ENCODE measurements around the gene INTS3. TPM values are rescaled to one million over a fixed set of nuclear protein-coding genes. Genes with fewer than 3 reads are reported as not detected.

The INTS3 gene, protein sequence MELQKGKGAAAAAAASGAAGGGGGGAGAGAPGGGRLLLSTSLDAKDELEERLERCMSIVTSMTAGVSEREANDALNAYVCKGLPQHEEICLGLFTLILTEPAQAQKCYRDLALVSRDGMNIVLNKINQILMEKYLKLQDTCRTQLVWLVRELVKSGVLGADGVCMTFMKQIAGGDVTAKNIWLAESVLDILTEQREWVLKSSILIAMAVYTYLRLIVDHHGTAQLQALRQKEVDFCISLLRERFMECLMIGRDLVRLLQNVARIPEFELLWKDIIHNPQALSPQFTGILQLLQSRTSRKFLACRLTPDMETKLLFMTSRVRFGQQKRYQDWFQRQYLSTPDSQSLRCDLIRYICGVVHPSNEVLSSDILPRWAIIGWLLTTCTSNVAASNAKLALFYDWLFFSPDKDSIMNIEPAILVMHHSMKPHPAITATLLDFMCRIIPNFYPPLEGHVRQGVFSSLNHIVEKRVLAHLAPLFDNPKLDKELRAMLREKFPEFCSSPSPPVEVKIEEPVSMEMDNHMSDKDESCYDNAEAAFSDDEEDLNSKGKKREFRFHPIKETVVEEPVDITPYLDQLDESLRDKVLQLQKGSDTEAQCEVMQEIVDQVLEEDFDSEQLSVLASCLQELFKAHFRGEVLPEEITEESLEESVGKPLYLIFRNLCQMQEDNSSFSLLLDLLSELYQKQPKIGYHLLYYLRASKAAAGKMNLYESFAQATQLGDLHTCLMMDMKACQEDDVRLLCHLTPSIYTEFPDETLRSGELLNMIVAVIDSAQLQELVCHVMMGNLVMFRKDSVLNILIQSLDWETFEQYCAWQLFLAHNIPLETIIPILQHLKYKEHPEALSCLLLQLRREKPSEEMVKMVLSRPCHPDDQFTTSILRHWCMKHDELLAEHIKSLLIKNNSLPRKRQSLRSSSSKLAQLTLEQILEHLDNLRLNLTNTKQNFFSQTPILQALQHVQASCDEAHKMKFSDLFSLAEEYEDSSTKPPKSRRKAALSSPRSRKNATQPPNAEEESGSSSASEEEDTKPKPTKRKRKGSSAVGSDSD
- 17.0 to 22.0 TPM (median 20.2 TPM) in 5 replicates for total RNA-seq (2022; extraction: Qiagen RNA extraction)

DNA sequence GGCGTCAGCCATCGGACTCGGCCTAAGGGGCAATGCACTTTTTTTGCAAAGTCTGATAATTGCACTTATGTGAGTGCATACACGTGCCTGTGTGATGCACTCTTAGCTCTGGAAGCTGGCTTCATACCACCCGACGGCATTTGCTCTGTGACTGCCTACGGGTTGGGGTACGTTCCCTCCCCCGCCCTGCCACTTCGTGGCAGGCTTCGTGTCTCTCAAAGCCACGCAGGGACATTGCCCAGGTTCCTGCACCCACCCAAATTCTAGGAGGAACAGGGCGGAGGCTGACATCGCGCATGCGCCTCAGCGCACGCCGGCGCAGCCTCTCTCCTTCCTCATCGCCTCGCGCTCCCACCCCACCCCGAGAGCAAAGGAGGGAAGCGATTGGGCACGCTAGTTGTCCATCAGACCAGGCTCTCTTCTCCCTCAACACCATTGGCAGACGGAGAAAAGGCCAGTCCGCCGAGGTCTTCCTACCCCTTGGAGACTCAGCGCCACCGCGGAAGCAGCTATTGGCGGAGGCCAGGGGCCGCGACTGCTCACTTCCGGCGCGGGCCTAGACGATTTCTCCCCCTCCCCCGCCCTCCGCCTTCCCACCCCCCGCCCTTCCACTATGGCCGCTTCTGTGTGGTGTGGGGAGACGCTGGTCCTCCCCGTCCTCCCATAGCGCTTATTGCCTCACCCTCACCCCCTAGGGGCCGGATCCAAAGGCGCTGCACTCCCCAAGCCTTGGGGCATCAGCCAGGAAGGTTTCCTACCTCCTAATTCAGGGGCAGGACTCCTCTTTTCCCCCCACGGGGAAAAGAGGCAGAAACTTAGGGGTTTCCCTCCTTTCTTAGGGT lies at the start of gene INTS3:
Gene INTS3 (plus strand): TSS at position 588 of the 842 bp plus-strand sequence. CDS start 585 bp downstream, outside the sequence.

DNA sequence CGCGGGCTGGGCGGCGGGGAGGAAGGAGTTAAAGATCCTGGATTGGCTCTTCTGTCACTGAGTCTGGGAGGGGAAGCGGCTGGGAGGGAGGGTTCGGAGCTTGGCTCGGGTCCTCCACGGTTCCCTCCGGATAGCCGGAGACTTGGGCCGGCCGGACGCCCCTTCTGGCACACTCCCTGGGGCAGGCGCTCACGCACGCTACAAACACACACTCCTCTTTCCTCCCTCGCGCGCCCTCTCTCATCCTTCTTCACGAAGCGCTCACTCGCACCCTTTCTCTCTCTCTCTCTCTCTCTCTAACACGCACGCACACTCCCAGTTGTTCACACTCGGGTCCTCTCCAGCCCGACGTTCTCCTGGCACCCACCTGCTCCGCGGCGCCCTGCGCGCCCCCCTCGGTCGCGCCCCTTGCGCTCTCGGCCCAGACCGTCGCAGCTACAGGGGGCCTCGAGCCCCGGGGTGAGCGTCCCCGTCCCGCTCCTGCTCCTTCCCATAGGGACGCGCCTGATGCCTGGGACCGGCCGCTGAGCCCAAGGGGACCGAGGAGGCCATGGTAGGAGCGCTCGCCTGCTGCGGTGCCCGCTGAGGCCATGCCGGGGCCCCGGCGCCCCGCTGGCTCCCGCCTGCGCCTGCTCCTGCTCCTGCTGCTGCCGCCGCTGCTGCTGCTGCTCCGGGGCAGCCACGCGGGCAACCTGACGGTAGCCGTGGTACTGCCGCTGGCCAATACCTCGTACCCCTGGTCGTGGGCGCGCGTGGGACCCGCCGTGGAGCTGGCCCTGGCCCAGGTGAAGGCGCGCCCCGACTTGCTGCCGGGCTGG lies 49.1 kb upstream of the INTS3 start, which contains the start of gene NPR1:
Gene NPR1 (plus strand): TSS at position 170 of the 818 bp plus-strand sequence. CDS start 421 bp downstream, at position 591.

DNA sequence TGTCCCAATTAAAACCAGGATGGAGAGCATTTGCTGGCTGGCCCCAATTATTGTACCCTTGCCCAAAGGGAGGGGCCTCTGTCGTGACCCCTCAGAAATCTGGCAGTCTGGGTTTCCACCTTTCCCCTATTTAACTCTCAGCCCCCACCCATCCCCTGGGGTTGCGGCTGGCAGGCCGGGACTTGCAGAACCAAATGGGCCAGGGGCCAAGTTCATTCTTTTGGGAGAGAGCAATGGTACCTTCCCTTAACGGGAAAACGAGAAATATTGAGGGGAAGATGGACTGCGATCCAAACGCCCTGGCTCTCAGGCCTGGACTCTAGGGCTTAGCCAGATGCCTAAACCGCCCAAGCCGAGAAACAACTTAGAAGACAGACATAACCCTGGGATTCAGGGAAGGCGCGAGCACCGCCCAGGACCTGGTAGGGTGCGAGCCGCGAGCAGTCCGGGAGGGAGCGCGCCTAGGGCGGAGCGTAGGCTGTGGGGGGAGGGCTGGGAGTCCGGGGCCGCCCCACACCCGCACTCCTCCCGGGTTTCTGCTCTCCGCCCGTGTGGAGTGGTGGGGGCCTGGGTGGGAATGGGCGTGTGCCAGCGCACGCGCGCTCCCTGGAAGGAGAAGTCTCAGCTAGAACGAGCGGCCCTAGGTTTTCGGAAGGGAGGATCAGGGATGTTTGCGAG lies 47.1 kb downstream of the INTS3 start, which contains the start of gene SLC27A3:
Gene SLC27A3 (plus strand): TSS at position 628 of the 678 bp plus-strand sequence. CDS start 91 bp downstream, outside the sequence.

Other genes with a start within 250 kb of the INTS3 start
- gene S100A6, start 192.1 kb upstream of the INTS3 start, total RNA-seq (2022; extraction: Qiagen RNA extraction): 3,320 to 3,871 TPM (median 3,675 TPM) in 5 replicates
- gene S100A5, start 187.1 kb upstream of the INTS3 start, total RNA-seq (2022; extraction: Qiagen RNA extraction): 0.88 to 1.2 TPM (median 1.0 TPM) in 5 replicates
- gene S100A4, start 182.2 kb upstream of the INTS3 start, total RNA-seq (2022; extraction: Qiagen RNA extraction): 1,598 to 1,843 TPM (median 1,619 TPM) in 5 replicates
- 110 to 126 TPM (median 119 TPM) in 5 replicates for gene S100A3, start 178.8 kb upstream of the INTS3 start, total RNA-seq (2022; extraction: Qiagen RNA extraction)
- gene S100A2, start 162.2 kb upstream of the INTS3 start, total RNA-seq (2022; extraction: Qiagen RNA extraction): 18.7 to 33.7 TPM (median 27.4 TPM) in 5 replicates
- 479 to 567 TPM (median 534 TPM) in 5 replicates for gene S100A16, start 114.9 kb upstream of the INTS3 start, total RNA-seq (2022; extraction: Qiagen RNA extraction)
- 0.23 to 0.66 TPM (median 0.46 TPM) in 5 replicates for gene S100A14, start 111.7 kb upstream of the INTS3 start, total RNA-seq (2022; extraction: Qiagen RNA extraction)
- 171 to 189 TPM (median 177 TPM) in 5 replicates for gene S100A13, start 100.5 kb upstream of the INTS3 start, total RNA-seq (2022; extraction: Qiagen RNA extraction)
- 0.22 to 1.2 TPM (median 0.87 TPM) in 5 replicates for gene S100A1, start 99.6 kb upstream of the INTS3 start, total RNA-seq (2022; extraction: Qiagen RNA extraction)
- 69.2 to 85.3 TPM (median 78.7 TPM) in 5 replicates for gene CHTOP, start 94.0 kb upstream of the INTS3 start, total RNA-seq (2022; extraction: Qiagen RNA extraction)
- 52.2 to 59.6 TPM (median 55.8 TPM) in 5 replicates for gene SNAPIN, start 69.3 kb upstream of the INTS3 start, total RNA-seq (2022; extraction: Qiagen RNA extraction)
- 253 to 292 TPM (median 262 TPM) in 5 replicates for gene ILF2, start 57.1 kb upstream of the INTS3 start, total RNA-seq (2022; extraction: Qiagen RNA extraction)
- gene NPR1, start 49.4 kb upstream of the INTS3 start, total RNA-seq (2022; extraction: Qiagen RNA extraction): 1.6 to 2.8 TPM (median 2.6 TPM) in 5 replicates
- gene SLC27A3, start 47.4 kb downstream of the INTS3 start, total RNA-seq (2022; extraction: Qiagen RNA extraction): 1.1 to 2.0 TPM (median 1.5 TPM) in 5 replicates
- gene GATAD2B, start 194.9 kb downstream of the INTS3 start, total RNA-seq (2022; extraction: Qiagen RNA extraction): 7.4 to 10.2 TPM (median 8.7 TPM) in 5 replicates
- gene DENND4B, start 218.7 kb downstream of the INTS3 start, total RNA-seq (2022; extraction: Qiagen RNA extraction): 26.8 to 35.4 TPM (median 31.5 TPM) in 5 replicates
- gene CRTC2, start 230.6 kb downstream of the INTS3 start, total RNA-seq (2022; extraction: Qiagen RNA extraction): 28.3 to 41.0 TPM (median 39.4 TPM) in 5 replicates
- 155 to 163 TPM (median 161 TPM) in 5 replicates for gene SLC39A1, start 235.5 kb downstream of the INTS3 start, total RNA-seq (2022; extraction: Qiagen RNA extraction)
- 9.0 to 10.8 TPM (median 10.0 TPM) in 5 replicates for gene CREB3L4, start 239.9 kb downstream of the INTS3 start, total RNA-seq (2022; extraction: Qiagen RNA extraction)
- 103 to 161 TPM (median 144 TPM) in 5 replicates for gene JTB, start 249.6 kb downstream of the INTS3 start, total RNA-seq (2022; extraction: Qiagen RNA extraction)